Lung (tissue), 12 donors: Measurements from ENCODE around the gene KLK13. TPM values are rescaled to one million over a fixed set of nuclear protein-coding genes. Genes with fewer than 3 reads are reported as not detected.

Experiments
- ATAC-seq: fragments of 200-7000 bp; cut with Tn5 transposase; one replicate; pipeline ENCODE4 v1.9.1; 2020; ENCODE audit warnings: moderate number of reproducible peaks; ENCODE audit not compliant: insufficient read depth, low FRiP score
- DNase-seq, 3 donors: peaks; one replicate each; pipeline ENCODE4 v3.0.0-alpha.2; 2013 to 2017
- H3K27ac ChIP-seq, 2 donors: one replicate each; pipeline ENCODE4 v1.5.1; 2013; ENCODE audit warnings: mild to moderate bottlenecking in 2 of 2, moderate library complexity in 2 of 2, control low read depth in 1 of 2, inconsistent platforms in 1 of 2, low read depth in 1 of 2, low read length in 1 of 2
- H3K27me3 ChIP-seq, 3 donors: one replicate each; pipeline ENCODE4 v1.5.1; 2013; ENCODE audit warnings: low read length in 2 of 3; ENCODE audit not compliant: control insufficient read depth in 3 of 3, insufficient read depth in 3 of 3
- H3K36me3 ChIP-seq, 4 donors: one replicate each; pipeline ENCODE4 v1.5.1; 2013; ENCODE audit warnings: low read length in 4 of 4, mild to moderate bottlenecking in 1 of 4, moderate library complexity in 1 of 4; ENCODE audit not compliant: control insufficient read depth in 4 of 4, insufficient read depth in 4 of 4
- H3K4me1 ChIP-seq, 5 donors: one replicate each; pipeline ENCODE4 v1.5.1; 2013; ENCODE audit warnings: low read length in 5 of 5, mild to moderate bottlenecking in 2 of 5, moderate library complexity in 1 of 5; ENCODE audit not compliant: control insufficient read depth in 5 of 5, insufficient read depth in 5 of 5
- H3K4me3 ChIP-seq: one replicate; pipeline ENCODE4 v1.5.1; 2013; ENCODE audit warnings: mild to moderate bottlenecking, control low read depth, moderate library complexity
- H3K9ac ChIP-seq, 2 donors: one replicate each; pipeline ENCODE4 v1.5.1; 2013; ENCODE audit warnings: low read length in 2 of 2, control low read depth in 1 of 2; ENCODE audit not compliant: insufficient read depth in 1 of 2
- H3K9me3 ChIP-seq, 4 donors: one replicate each; pipeline ENCODE4 v1.5.1; 2013; ENCODE audit warnings: low read length in 3 of 4, mild to moderate bottlenecking in 1 of 4, moderate library complexity in 1 of 4; ENCODE audit not compliant: control insufficient read depth in 4 of 4, insufficient read depth in 3 of 4
- CTCF ChIP-seq: IDR thresholded peaks from 2 replicates; pipeline ENCODE4 v1.5.1; 2012; ENCODE audit warnings: mild to moderate bottlenecking; ENCODE audit errors: control extremely low read depth, extremely low read depth
- WGBS, 2 donors: extraction: QIAGEN DNeasy Blood & Tissue Kit; methylation state at CpG; one replicate each; pipeline ENCODE4 v1.1.7; 2013; 5-methylcytosine and 5-hydroxymethylcytosine counted together
- polyA plus RNA-seq, 2 donors: library from polyadenylated mRNA; stranded (reverse); fragments of 200-250 nt; gene quantifications; one replicate each; pipeline ENCODE4 v1.2.1, GENCODE V29; 2013
- total RNA-seq, 2 donors: library from RNA; depleted of rRNA in 1 of 2; stranded (reverse); fragments of >200 nt in 1 of 2; gene quantifications; one replicate each; pipeline ENCODE4 v1.2.1, GENCODE V29; 2014 to 2021
- donor health status: control.
- donor health status: control.
- donor health status: Bipolar disorder and iron deficiency.
- donor health status: healthy.
- donor health status: DM: yes; HTN: yes; CAD: no.

The KLK13 gene
- total and polyA plus RNA-seq, 4 donors: 0.65 to 9.3 (median 3.1) TPM

- peaks cover 0 to 2% (median 0%) of the 10 kb centered on the region in 5 donors for H3K4me1 ChIP-seq
- 77 to 85% methylated on average over 7 of the region's 7 CpGs for WGBS, 2 donors
- H3K36me3 ChIP-seq: no peaks in the 10 kb centered on the region
- no peaks in the 10 kb centered on the region for H3K27me3 ChIP-seq
- no peak overlapping the region for H3K4me3 ChIP-seq
- DNase-seq (no peak), ATAC-seq (no peak)
- H3K9me3 ChIP-seq: peaks cover 0 to 1% (median 0%) of the 10 kb centered on the region in 4 donors
- no peak overlapping the region for H3K9ac ChIP-seq
- no peak overlapping the region for H3K27ac ChIP-seq
- no peak for TF ChIP-seq CTCF
These were observed 19.6 kb upstream of the KLK13 start for GRCh38 chr19:51084505-51084904.

- Histone ChIP-seq H3K9me3 (peaks cover 0 to 1% (median 0%) of the 10 kb centered on the region in 4 donors), H3K4me1 (no peaks in the 10 kb centered on the region), H3K36me3 (no peaks in the 10 kb centered on the region), H3K9ac (no peak overlapping the region), H3K27me3 (no peaks in the 10 kb centered on the region), H3K27ac (no peak overlapping the region), H3K4me3 (no peak overlapping the region)
- DNase-seq (no peak), ATAC-seq (no peak)
- TF ChIP-seq CTCF: no peak
- whole genome bisulfite sequencing, 2 donors: 74 to 82% methylated on average over 14 of the region's 14 CpGs
These were observed 18.9 kb upstream of the KLK13 start for GRCh38 chr19:51083783-51084182.

- ATAC-seq (no peak), DNase-seq (no peak)
- H3K4me1 ChIP-seq: no peaks in the 10 kb centered on the region
- no peak overlapping the region for H3K9ac ChIP-seq
- 39 to 45% methylated on average over 4 of the region's 4 CpGs for WGBS, 2 donors
- H3K27ac ChIP-seq: no peak overlapping the region
- peaks cover 0 to 1% (median 0%) of the 10 kb centered on the region in 4 donors for H3K9me3 ChIP-seq
- H3K4me3 ChIP-seq: no peak overlapping the region
- H3K27me3 ChIP-seq: no peaks in the 10 kb centered on the region
- no peak for TF ChIP-seq CTCF
- no peaks in the 10 kb centered on the region for H3K36me3 ChIP-seq
These were observed 18.3 kb upstream of the KLK13 start for GRCh38 chr19:51083181-51083580.

GRCh38 chr19:51082611-51083010 is 17.7 kb upstream of the KLK13 start, which contains the start of gene KLK14:
TSS of gene KLK14 (minus strand) at chr19:51082887. CDS start at chr19:51082614, 273 bp downstream.
- no peaks in the 10 kb centered on the region for H3K4me1 ChIP-seq
- peaks cover 0 to 1% (median 0%) of the 10 kb centered on the region in 4 donors for H3K9me3 ChIP-seq
- no peaks in the 10 kb centered on the region for H3K27me3 ChIP-seq
- H3K9ac ChIP-seq: no peak within 1 kb of the TSS
- no peak within 1 kb of the TSS for H3K27ac ChIP-seq
- WGBS, 2 donors: 34 to 49% methylated on average over 7 of the region's 7 CpGs
- H3K4me3 ChIP-seq: no peak within 1 kb of the TSS
- no peak for TF ChIP-seq CTCF
- DNase-seq (no peak), ATAC-seq (no peak)
- H3K36me3 ChIP-seq: no peaks in the 10 kb centered on the region
